SK-N-SH treated with all-trans-retinoic acid at 6 μM for 48 hours (cell line): ENCODE data around the gene HTT.

Experiments used
- ATAC-seq: fragments of 200-7000 bp; cut with Tn5 transposase; 3 replicates; pipeline ENCODE4 v1.9.1; 2020; ENCODE audit warnings: mild to moderate bottlenecking, moderate library complexity
- BACH2 ChIP-seq: fragments of 250-450 bp; sonication (Bioruptor Pico); IDR thresholded peaks from 2 replicates; pipeline ENCODE4 v1.9.0; 2021; ENCODE audit warnings: mild to moderate bottlenecking, borderline replicate concordance
- CREB5 ChIP-seq: fragments of 250-450 bp; sonication (Bioruptor Pico); IDR thresholded peaks from 2 replicates; pipeline ENCODE4 v1.5.1; 2020; ENCODE audit warnings: low read depth, mild to moderate bottlenecking, moderate library complexity
- CSDC2 ChIP-seq: fragments of 250-450 bp; sonication (Bioruptor Pico); IDR thresholded peaks from 2 replicates; pipeline ENCODE4 v1.5.0; 2020; ENCODE audit warnings: mild to moderate bottlenecking, moderate library complexity
- CSRNP3 ChIP-seq: fragments of 250-450 bp; sonication (Bioruptor Pico); IDR thresholded peaks from 2 replicates; pipeline ENCODE4 v1.5.1; 2021; ENCODE audit warnings: mild to moderate bottlenecking, moderate library complexity
- ESRRG ChIP-seq: fragments of 250-450 bp; sonication (Bioruptor Pico); IDR thresholded peaks from 2 replicates; pipeline ENCODE4 v1.6.1; 2021; ENCODE audit warnings: mild to moderate bottlenecking
- GLIS3 ChIP-seq: fragments of 250-450 bp; sonication (Bioruptor Pico); IDR thresholded peaks from 2 replicates; pipeline ENCODE4 v1.5.0; 2020; ENCODE audit warnings: mild to moderate bottlenecking, moderate library complexity
- ISL1 ChIP-seq: fragments of 250-450 bp; sonication (Bioruptor Pico); IDR thresholded peaks from 2 replicates; pipeline ENCODE4 v2.1.2; 2022; ENCODE audit warnings: mild to moderate bottlenecking, moderate library complexity
- PATZ1 ChIP-seq: fragments of 250-450 bp; sonication (Bioruptor Pico); IDR thresholded peaks from 2 replicates; pipeline ENCODE4 v1.8.0; 2020; ENCODE audit warnings: mild to moderate bottlenecking, moderate library complexity, borderline replicate concordance
- POU6F1 ChIP-seq: fragments of 250-450 bp; sonication (Bioruptor Pico); IDR thresholded peaks from 2 replicates; pipeline ENCODE4 v1.8.0; 2021; ENCODE audit warnings: low read depth, mild to moderate bottlenecking, moderate library complexity, borderline replicate concordance
- PPARA ChIP-seq: fragments of 250-450 bp; sonication (Bioruptor Pico); IDR thresholded peaks from 2 replicates; pipeline ENCODE4 v1.5.0; 2020; ENCODE audit warnings: mild to moderate bottlenecking, borderline replicate concordance
- RARB ChIP-seq: fragments of 250-450 bp; sonication (Bioruptor Pico); IDR thresholded peaks from 2 replicates; pipeline ENCODE4 v1.8.0; 2021; ENCODE audit warnings: mild to moderate bottlenecking, moderate library complexity
- TOX ChIP-seq: fragments of 250-450 bp; sonication (Bioruptor Pico); IDR thresholded peaks from 2 replicates; pipeline ENCODE4 v1.8.0; 2021; ENCODE audit warnings: mild to moderate bottlenecking, moderate library complexity, borderline replicate concordance
- TSHZ2 ChIP-seq: fragments of 250-450 bp; sonication (Bioruptor Pico); IDR thresholded peaks from 2 replicates; pipeline ENCODE4 v1.5.0; 2020; ENCODE audit warnings: mild to moderate bottlenecking, moderate library complexity
- ZC3H10 ChIP-seq: fragments of 250-450 bp; sonication (Bioruptor Pico); IDR thresholded peaks from 2 replicates; pipeline ENCODE4 v1.5.1; 2021; ENCODE audit warnings: mild to moderate bottlenecking, moderate library complexity
- ZFP3 ChIP-seq: fragments of 250-450 bp; sonication (Bioruptor Pico); IDR thresholded peaks from 2 replicates; pipeline ENCODE4 v1.5.0; 2020; ENCODE audit warnings: mild to moderate bottlenecking, moderate library complexity
- ZFP30 ChIP-seq: fragments of 450-650 bp; formaldehyde crosslinking; IDR thresholded peaks from 2 replicates; pipeline ENCODE4 v1.5.0; 2022; ENCODE audit warnings: mild to moderate bottlenecking, moderate library complexity
- ZNF565 ChIP-seq: fragments of 450-650 bp; formaldehyde crosslinking; conservative IDR thresholded peaks from 2 replicates; pipeline ENCODE4 v1.5.0; 2020; ENCODE audit warnings: low read depth, mild to moderate bottlenecking, moderate library complexity
- ZNF70 ChIP-seq: fragments of 450-650 bp; formaldehyde crosslinking; IDR thresholded peaks from 2 replicates; pipeline ENCODE4 v1.5.0; 2020; ENCODE audit warnings: mild to moderate bottlenecking, moderate library complexity

The HTT gene

GRCh38 chr4:3183008-3183407 lies 108.5 kb downstream of the HTT start:
- TF ChIP-seq PATZ1 (CRISPR knock-in tag) (no peak), ZFP3 (no peak), TOX (no peak), CSDC2 (no peak), CSRNP3 (CRISPR knock-in tag) (no peak), POU6F1 (CRISPR knock-in tag) (no peak), GLIS3 (no peak), ZFP30 (CRISPR knock-in tag) (no peak), ZC3H10 (no peak), ESRRG (CRISPR knock-in tag) (no peak), TSHZ2 (CRISPR knock-in tag) (no peak), PPARA (CRISPR knock-in tag) (no peak)
- ATAC-seq = no peak

GRCh38 chr4:3184725-3185124 lies 110.2 kb downstream of the HTT start:
- TF ChIP-seq TSHZ2 (CRISPR knock-in tag) (no peak), BACH2 (CRISPR knock-in tag) (no peak), ZNF70 (CRISPR knock-in tag) (no peak), TOX (no peak), GLIS3 (no peak), PATZ1 (CRISPR knock-in tag) (no peak), CSDC2 (no peak), ESRRG (CRISPR knock-in tag) (no peak), ZNF565 (CRISPR knock-in tag) (no peak), RARB (no peak), ISL1 (CRISPR knock-in tag) (no peak), PPARA (CRISPR knock-in tag) (no peak), ZFP30 (CRISPR knock-in tag) (no peak), ZFP3 (no peak), CREB5 (CRISPR knock-in tag) (no peak)
- ATAC-seq = no peak
